Trophoblast cell (in vitro differentiated cells and primary cell): ENCODE results near the gene TNFSF9.

ENCODE experiments used
- DNase-seq, 2 donors: peaks; one replicate each; pipeline ENCODE4 v3.0.0-alpha.2; 2016
- H2AFZ ChIP-seq: 2 replicates; pipeline ENCODE4 v1.6.1; 2013; ENCODE audit warnings: low read length, moderate library complexity, mild to moderate bottlenecking; ENCODE audit not compliant: insufficient read depth, poor library complexity
- H2AK5ac ChIP-seq: 2 replicates; pipeline ENCODE4 v1.6.1; 2013; ENCODE audit warnings: mild to moderate bottlenecking, low read length
- H2BK120ac ChIP-seq: 2 replicates; pipeline ENCODE4 v1.6.1; 2013; ENCODE audit warnings: low read length, mild to moderate bottlenecking, moderate library complexity; ENCODE audit not compliant: insufficient read depth, poor library complexity
- H2BK12ac ChIP-seq: 2 replicates; pipeline ENCODE4 v1.6.1; 2013; ENCODE audit warnings: mild to moderate bottlenecking, low read length, moderate library complexity
- H2BK5ac ChIP-seq: 2 replicates; pipeline ENCODE4 v1.6.1; 2013; ENCODE audit warnings: low read length, low read depth, moderate library complexity, mild to moderate bottlenecking; ENCODE audit not compliant: poor library complexity
- H3K14ac ChIP-seq: 2 replicates; pipeline ENCODE4 v1.6.1; 2013; ENCODE audit warnings: mild to moderate bottlenecking, low read length
- H3K18ac ChIP-seq: 2 replicates; pipeline ENCODE4 v1.6.1; 2013; ENCODE audit warnings: mild to moderate bottlenecking, low read length
- H3K23ac ChIP-seq: 2 replicates; pipeline ENCODE4 v1.6.1; 2013; ENCODE audit warnings: low read length
- H3K27ac ChIP-seq: 2 replicates; pipeline ENCODE4 v1.5.1; 2013; ENCODE audit warnings: low read depth, mild to moderate bottlenecking, inconsistent platforms, low read length, moderate library complexity
- H3K27me3 ChIP-seq: 2 replicates; pipeline ENCODE4 v1.6.1; 2013; ENCODE audit warnings: inconsistent platforms, mild to moderate bottlenecking, low read length, moderate library complexity; ENCODE audit not compliant: insufficient read depth
- H3K36me3 ChIP-seq, 2 experiments: 1 replicate in 1 of 2; 2 replicates in 1 of 2; pipeline ENCODE4 v1.6.1; 2013; ENCODE audit warnings: low read length in 2 of 2, mild to moderate bottlenecking in 2 of 2, moderate library complexity in 1 of 2; ENCODE audit not compliant: insufficient read depth in 2 of 2, control insufficient read depth in 1 of 2
- H3K4ac ChIP-seq: 2 replicates; pipeline ENCODE4 v1.6.1; 2013; ENCODE audit warnings: low read depth, mild to moderate bottlenecking, low read length, moderate library complexity
- H3K4me1 ChIP-seq, 2 experiments: 1 replicate in 1 of 2; 2 replicates in 1 of 2; pipeline ENCODE4 v1.6.1; 2013; ENCODE audit warnings: low read length in 2 of 2, mild to moderate bottlenecking in 2 of 2, moderate library complexity in 1 of 2; ENCODE audit not compliant: insufficient read depth in 2 of 2, control insufficient read depth in 1 of 2
- H3K4me2 ChIP-seq: 2 replicates; pipeline ENCODE4 v1.6.1; 2013; ENCODE audit warnings: inconsistent platforms, mild to moderate bottlenecking, low read length, moderate library complexity
- H3K4me3 ChIP-seq: 2 replicates; pipeline ENCODE4 v1.5.1; 2013; ENCODE audit warnings: mild to moderate bottlenecking, low read depth, low read length, inconsistent platforms
- H3K79me1 ChIP-seq: one replicate; pipeline ENCODE4 v1.6.1; 2013; ENCODE audit warnings: low read length
- H3K79me2 ChIP-seq: 2 replicates; pipeline ENCODE4 v1.6.1; 2013; ENCODE audit warnings: low read length, mild to moderate bottlenecking; ENCODE audit not compliant: control insufficient read depth, insufficient read depth, poor library complexity
- H3K9ac ChIP-seq: 2 replicates; pipeline ENCODE4 v1.6.1; 2013; ENCODE audit warnings: mild to moderate bottlenecking, low read length
- H3K9me3 ChIP-seq: 2 replicates; pipeline ENCODE4 v1.6.1; 2013; ENCODE audit warnings: low read depth, mild to moderate bottlenecking, control low read depth, inconsistent platforms, low read length; ENCODE audit not compliant: insufficient read depth
- H4K12ac ChIP-seq: 2 replicates; pipeline ENCODE4 v1.6.1; 2013; ENCODE audit warnings: low read depth, mild to moderate bottlenecking, low read length, moderate library complexity
- H4K8ac ChIP-seq: 2 replicates; pipeline ENCODE4 v1.6.1; 2013; ENCODE audit warnings: low read depth, mild to moderate bottlenecking, low read length, moderate library complexity
- H4K91ac ChIP-seq: one replicate; pipeline ENCODE4 v1.6.1; 2013; ENCODE audit warnings: low read depth, mild to moderate bottlenecking, low read length, moderate library complexity
- WGBS: extraction: QIAGEN DNeasy Blood & Tissue Kit; methylation state at CpG from one replicate; pipeline ENCODE4 v1.1.7; 2013; ENCODE audit warnings: missing lambda C conversion rate; ENCODE audit not compliant: insufficient read length, insufficient coverage; ENCODE audit errors: extremely low coverage; 5-methylcytosine and 5-hydroxymethylcytosine counted together

The TNFSF9 gene

DNA sequence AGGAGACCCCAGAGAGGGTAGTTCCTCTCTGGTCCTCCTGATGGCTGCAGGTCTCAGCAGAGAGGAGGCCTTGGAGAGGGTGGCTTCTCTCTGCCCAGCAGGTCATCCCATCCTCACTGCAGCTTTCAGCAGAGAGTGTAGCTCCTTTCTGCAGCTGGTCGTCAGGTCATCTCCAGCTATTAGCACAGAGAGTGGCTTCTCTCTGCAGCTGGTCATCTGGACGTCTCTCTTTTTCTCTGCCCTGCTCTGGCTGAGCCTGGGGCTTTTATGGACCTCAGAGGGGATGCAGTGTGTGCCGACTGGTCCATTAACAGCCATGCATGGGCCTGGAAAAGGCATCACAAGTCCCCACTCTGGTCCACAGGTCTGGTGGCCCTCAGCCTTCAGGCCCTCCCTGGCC lies 20.3 kb downstream of the TNFSF9 start:
- H3K4ac ChIP-seq: no peak overlapping the region
- H2BK12ac ChIP-seq: no peak overlapping the region
- H3K36me3 ChIP-seq: no peaks in the 10 kb centered on the region
- no peak overlapping the region for H3K14ac ChIP-seq
- H2AK5ac ChIP-seq: no peak overlapping the region
- peak overlapping the region; percentile 17 for H3K23ac ChIP-seq
- no peak overlapping the region for H2BK5ac ChIP-seq
- H2BK120ac ChIP-seq: no peak overlapping the region
- H3K18ac ChIP-seq: no peak overlapping the region
- no peak overlapping the region for H3K4me2 ChIP-seq
- H3K27me3 ChIP-seq: no peaks in the 10 kb centered on the region
- no peak overlapping the region for H2AFZ ChIP-seq
- no CpG with 5 or more reads among the region's 3 CpGs for WGBS
- H3K79me1 ChIP-seq: no peaks in the 10 kb centered on the region
- H3K4me3 ChIP-seq: no peak overlapping the region
- no peak overlapping the region for H4K91ac ChIP-seq
- no peaks in the 10 kb centered on the region for H3K4me1 ChIP-seq
- H4K12ac ChIP-seq: no peak overlapping the region
- peaks cover 9% of the 10 kb centered on the region for H3K9me3 ChIP-seq
- no peak for DNase-seq
- no peak overlapping the region for H3K9ac ChIP-seq
- no peak overlapping the region for H4K8ac ChIP-seq
- H3K27ac ChIP-seq: no peak overlapping the region
- no peaks in the 10 kb centered on the region for H3K79me2 ChIP-seq

- Histone ChIP-seq H2AFZ (no peak overlapping the region), H2BK5ac (no peak overlapping the region)
- no CpG with 5 or more reads among the region's 28 CpGs for WGBS
Measured at GRCh38 chr19:6551607-6552450, 21.0 kb downstream of the TNFSF9 start.

GRCh38 chr19:6556043-6556449 lies 25.2 kb downstream of the TNFSF9 start:
- H3K18ac ChIP-seq: no peak overlapping the region
- no peak overlapping the region for H2BK120ac ChIP-seq
- WGBS: 100% methylated on average over 1 of the region's 2 CpGs
- no peaks in the 10 kb centered on the region for H3K27me3 ChIP-seq
- H2BK5ac ChIP-seq: no peak overlapping the region
- DNase-seq: no peak
- H3K4me2 ChIP-seq: no peak overlapping the region
- H2AFZ ChIP-seq: no peak overlapping the region
- no peak overlapping the region for H3K9ac ChIP-seq
- H2AK5ac ChIP-seq: no peak overlapping the region
- H3K14ac ChIP-seq: no peak overlapping the region
- H3K4me1 ChIP-seq: no peaks in the 10 kb centered on the region
- no peaks in the 10 kb centered on the region for H3K79me1 ChIP-seq
- no peaks in the 10 kb centered on the region for H3K36me3 ChIP-seq
- no peak overlapping the region for H3K23ac ChIP-seq
- no peak overlapping the region for H4K8ac ChIP-seq
- no peak overlapping the region for H3K4ac ChIP-seq
- no peaks in the 10 kb centered on the region for H3K79me2 ChIP-seq
- peaks cover 4% of the 10 kb centered on the region for H3K9me3 ChIP-seq
- H4K12ac ChIP-seq: no peak overlapping the region
- H3K27ac ChIP-seq: no peak overlapping the region
- H3K4me3 ChIP-seq: no peak overlapping the region
- H4K91ac ChIP-seq: no peak overlapping the region
- no peak overlapping the region for H2BK12ac ChIP-seq

More at GRCh38 chr19:6551607-6552450, 21.0 kb downstream of the TNFSF9 start:
- Histone ChIP-seq H3K18ac (no peak overlapping the region), H3K27me3 (no peaks in the 10 kb centered on the region), H3K4me3 (no peak overlapping the region), H3K79me1 (no peaks in the 10 kb centered on the region), H3K4ac (no peak overlapping the region), H3K14ac (no peak overlapping the region), H3K4me1 (no peaks in the 10 kb centered on the region), H2AK5ac (no peak overlapping the region), H3K23ac (no peak overlapping the region), H4K12ac (no peak overlapping the region), H4K91ac (no peak overlapping the region), H2BK120ac (no peak overlapping the region), H2BK12ac (no peak overlapping the region), H3K36me3 (no peaks in the 10 kb centered on the region), H3K9me3 (peaks cover 9% of the 10 kb centered on the region), H3K27ac (no peak overlapping the region), H3K9ac (no peak overlapping the region), H4K8ac (no peak overlapping the region), H3K4me2 (no peak overlapping the region), H3K79me2 (no peaks in the 10 kb centered on the region)
- DNase-seq: no peak

DNA sequence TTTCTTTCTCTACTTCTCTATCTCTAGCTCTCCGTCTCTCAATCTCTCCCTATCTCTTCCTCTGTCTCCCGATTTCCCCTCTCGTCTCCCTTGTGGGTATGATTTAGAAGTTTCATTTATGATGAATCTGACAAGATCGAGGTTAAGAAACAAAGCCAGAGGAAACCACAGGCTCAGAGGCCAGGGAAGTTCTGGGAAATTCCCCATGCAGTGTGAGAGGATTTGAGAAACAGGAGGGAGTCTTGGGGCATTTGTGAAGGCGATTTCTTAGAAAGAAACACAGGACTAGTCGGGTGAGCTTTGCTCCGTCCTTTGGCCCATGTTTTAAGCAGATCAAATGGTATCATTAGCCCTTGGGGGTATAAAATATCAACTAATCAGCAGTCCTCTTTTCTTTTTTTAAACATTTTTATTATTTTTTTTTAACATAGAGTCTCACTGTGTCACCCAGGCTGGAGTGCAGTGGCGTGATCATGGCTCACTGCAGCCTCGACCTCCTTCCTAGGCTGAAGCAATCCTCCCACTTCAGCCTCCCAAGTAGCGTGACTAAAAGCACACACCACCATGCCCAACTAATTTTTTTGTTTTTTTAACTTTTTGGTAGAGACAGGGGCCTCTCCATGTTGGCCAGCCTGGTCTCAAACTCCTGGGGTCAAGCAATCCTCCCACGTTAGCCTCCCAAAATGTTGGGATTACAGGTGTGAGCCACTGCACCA lies 25.8 kb downstream of the TNFSF9 start:
- Histone ChIP-seq H3K4me3 (no peak overlapping the region), H3K4me1 (no peaks in the 10 kb centered on the region), H4K8ac (no peak overlapping the region), H4K12ac (no peak overlapping the region), H3K9ac (no peak overlapping the region), H2BK5ac (no peak overlapping the region), H3K18ac (no peak overlapping the region), H3K4ac (no peak overlapping the region), H3K9me3 (no peaks in the 10 kb centered on the region), H2AFZ (no peak overlapping the region), H3K27ac (no peak overlapping the region), H3K14ac (no peak overlapping the region), H3K27me3 (no peaks in the 10 kb centered on the region), H3K36me3 (no peaks in the 10 kb centered on the region), H3K79me2 (no peaks in the 10 kb centered on the region), H2BK12ac (no peak overlapping the region), H2BK120ac (no peak overlapping the region), H2AK5ac (no peak overlapping the region), H3K4me2 (no peak overlapping the region), H4K91ac (no peak overlapping the region), H3K79me1 (no peaks in the 10 kb centered on the region), H3K23ac (no peak overlapping the region)
- peak in 1 of 2 donors; percentile 21 for DNase-seq
- no CpG with 5 or more reads among the region's 11 CpGs for WGBS
